ENCODE results near the gene CD44. TPM values are rescaled to one million over a fixed set of nuclear protein-coding genes. Genes with fewer than 3 reads are reported as not detected.

The CD44 gene
- 260 and 322 TPM in 2 replicates for total RNA-seq

DNA sequence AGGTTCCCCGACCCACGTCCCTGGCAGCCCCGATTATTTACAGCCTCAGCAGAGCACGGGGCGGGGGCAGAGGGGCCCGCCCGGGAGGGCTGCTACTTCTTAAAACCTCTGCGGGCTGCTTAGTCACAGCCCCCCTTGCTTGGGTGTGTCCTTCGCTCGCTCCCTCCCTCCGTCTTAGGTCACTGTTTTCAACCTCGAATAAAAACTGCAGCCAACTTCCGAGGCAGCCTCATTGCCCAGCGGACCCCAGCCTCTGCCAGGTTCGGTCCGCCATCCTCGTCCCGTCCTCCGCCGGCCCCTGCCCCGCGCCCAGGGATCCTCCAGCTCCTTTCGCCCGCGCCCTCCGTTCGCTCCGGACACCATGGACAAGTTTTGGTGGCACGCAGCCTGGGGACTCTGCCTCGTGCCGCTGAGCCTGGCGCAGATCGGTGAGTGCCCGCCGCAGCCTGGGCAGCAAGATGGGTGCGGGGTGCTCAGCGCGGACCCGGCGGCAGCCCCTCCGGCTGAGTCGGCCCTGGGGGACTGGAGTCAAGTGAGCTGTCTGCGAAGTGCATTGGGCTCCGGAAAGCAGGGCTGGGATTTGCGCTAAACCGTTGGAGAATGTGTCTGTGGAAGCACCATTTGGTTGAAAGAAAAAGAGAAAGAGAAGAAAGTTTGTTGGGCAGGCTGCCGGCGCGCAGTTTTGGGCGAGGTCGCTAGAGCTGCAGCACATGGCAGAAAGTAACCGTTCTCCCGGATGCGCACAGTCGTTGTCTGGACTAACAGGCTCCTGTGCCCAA, at the start of gene CD44:
Gene CD44, plus strand, starts transcription at position 229 of the 779 bp plus-strand sequence. Its CDS starts 133 bp downstream, at position 362.

Other genes with a start within 250 kb of the CD44 start
- 18.6 and 34.9 TPM in 2 replicates for gene APIP, start 222.8 kb upstream of the CD44 start, total RNA-seq
- 46.6 and 47.4 TPM in 2 replicates for gene PDHX, start 222.6 kb upstream of the CD44 start, total RNA-seq